H1 (cell line): ENCODE data around the gene DNER. TPM values are rescaled to one million over a fixed set of nuclear protein-coding genes. Genes with fewer than 3 reads are reported as not detected.

Experiments
- CHD7 ChIP-seq: fragments of 300-600 bp; sonication (generic); IDR thresholded peaks from 2 replicates; pipeline ENCODE4 v1.7.1; 2012; ENCODE audit warnings: low read length, moderate library complexity, mild to moderate bottlenecking, inconsistent platforms; ENCODE audit not compliant: insufficient replicate concordance
- E2F6 ChIP-seq: IDR thresholded peaks from 2 replicates; pipeline ENCODE4 v1.6.1; 2012; ENCODE audit warnings: inconsistent platforms
- FOSL1 ChIP-seq: IDR thresholded peaks from 2 replicates; pipeline ENCODE4 v1.6.1; 2011; ENCODE audit warnings: mild to moderate bottlenecking, low read depth, low read length, moderate library complexity; ENCODE audit not compliant: insufficient read depth
- POLR2AphosphoS5 ChIP-seq: IDR thresholded peaks from 2 replicates; pipeline ENCODE4 v1.6.1; 2011; ENCODE audit warnings: low read depth, low read length
- RBBP5 ChIP-seq: IDR thresholded peaks from 2 replicates; pipeline ENCODE4 v1.7.1; 2012; ENCODE audit warnings: low read depth, mild to moderate bottlenecking, inconsistent platforms, low read length, moderate library complexity, borderline replicate concordance
- SRF ChIP-seq: IDR thresholded peaks from 2 replicates; pipeline ENCODE4 v1.6.1; 2011; ENCODE audit warnings: mild to moderate bottlenecking, low read depth, low read length, moderate library complexity
- YY1 ChIP-seq: IDR thresholded peaks from 2 replicates; pipeline ENCODE4 v1.6.1; 2011; ENCODE audit warnings: low read depth, mild to moderate bottlenecking, low read length
- polyA plus RNA-seq, 7 experiments: library from polyadenylated mRNA; depleted of rRNA in 3 of 7; stranded (reverse) in 5 of 7; unstranded in 2 of 7; fragments of >200 nt in 5 of 7; fragments of 200-250 nt in 2 of 7; gene quantifications; 1 replicate in 5 of 7; 2 replicates in 1 of 7; 4 replicates in 1 of 7; pipeline versions ENCODE4 v1.2.1 to v1.2.3, GENCODE V29; 2011 to 2013; ENCODE audit warnings: missing spikeins in 2 of 7, mixed read lengths in 2 of 7
- total RNA-seq: library from RNA; stranded (reverse); fragmentation: NEBNext Ultra II Directional; extraction: Animal tissue kit (Norgen Biotek cat#: 25700); gene quantifications from 2 replicates; pipeline ENCODE4 v1.2.1, GENCODE V29; 2021

Gene DNER
- total and polyA plus RNA-seq, 2 of the 8 experiments (the other 6 are each of a cell fraction or from before 2014, with no cell fraction given) = 6.8 to 16.3 TPM

- TF ChIP-seq CHD7 (no peak), E2F6 (no peak), POLR2AphosphoS5 (no peak), FOSL1 (no peak), YY1 (no peak), SRF (no peak), RBBP5 (no peak)
These were observed 246.6 kb downstream of the DNER start (continued) for GRCh38 chr2:229467783-229468182.
